Measurements from ENCODE around the gene PPT2. TPM values are rescaled to one million over a fixed set of nuclear protein-coding genes. Genes with fewer than 3 reads are reported as not detected.

Gene PPT2
- total and polyA plus RNA-seq, 2 experiments from 2014 or later = 50.2 to 147 TPM

DNA sequence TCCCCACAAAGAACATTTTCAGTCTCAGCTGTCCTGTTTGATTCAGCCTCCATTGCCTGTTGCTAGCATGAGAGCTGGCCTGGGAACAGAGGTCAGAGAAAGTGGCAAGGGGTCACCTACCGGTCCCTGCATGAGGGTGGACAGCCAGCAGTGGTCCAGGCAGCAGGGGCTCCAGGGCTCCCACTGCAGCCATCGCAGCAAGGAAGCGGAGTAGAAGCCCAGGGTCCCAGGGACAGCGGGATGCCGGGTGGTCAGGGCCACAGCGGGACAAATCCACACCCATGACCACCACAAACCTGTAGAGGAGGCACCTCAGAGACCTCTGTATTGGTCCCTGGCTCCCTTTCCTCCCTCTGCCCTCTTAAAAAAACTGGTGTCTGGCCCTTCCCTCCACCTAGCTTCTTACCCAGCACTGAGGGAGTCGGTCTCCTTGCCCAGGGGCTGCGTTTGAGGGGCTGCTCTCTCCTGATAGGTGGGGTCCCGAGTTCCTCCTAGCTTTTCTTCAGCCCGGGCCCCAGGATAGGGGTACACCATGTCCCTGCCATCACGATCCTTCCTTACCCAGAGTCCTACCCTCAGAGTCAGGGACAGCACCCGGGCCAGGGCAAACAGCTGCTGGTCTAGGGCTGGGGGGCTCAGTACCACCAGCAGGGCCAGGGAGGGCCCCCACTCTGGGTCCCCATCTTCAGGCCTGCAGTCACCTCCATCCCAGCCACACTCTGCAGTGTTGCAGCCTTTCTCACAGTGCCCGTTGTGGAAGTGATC, 47.0 kb downstream of the PPT2 start:
- Histone ChIP-seq H3K9me3 (ENCODE audit: low read depth) (no peaks in the 10 kb centered on the region), H3K4me3 (no peak overlapping the region), H3K36me3 (no peaks in the 10 kb centered on the region), H3K27me3 (no peaks in the 10 kb centered on the region), H3K27ac (no peak overlapping the region), H3K4me1 (ENCODE audit: low read depth) (no peaks in the 10 kb centered on the region)
- no peak for DNase-seq (ENCODE audit: low read depth in 1 of 2, low spot score in 1 of 2)
- TF ChIP-seq, protein P1, sequence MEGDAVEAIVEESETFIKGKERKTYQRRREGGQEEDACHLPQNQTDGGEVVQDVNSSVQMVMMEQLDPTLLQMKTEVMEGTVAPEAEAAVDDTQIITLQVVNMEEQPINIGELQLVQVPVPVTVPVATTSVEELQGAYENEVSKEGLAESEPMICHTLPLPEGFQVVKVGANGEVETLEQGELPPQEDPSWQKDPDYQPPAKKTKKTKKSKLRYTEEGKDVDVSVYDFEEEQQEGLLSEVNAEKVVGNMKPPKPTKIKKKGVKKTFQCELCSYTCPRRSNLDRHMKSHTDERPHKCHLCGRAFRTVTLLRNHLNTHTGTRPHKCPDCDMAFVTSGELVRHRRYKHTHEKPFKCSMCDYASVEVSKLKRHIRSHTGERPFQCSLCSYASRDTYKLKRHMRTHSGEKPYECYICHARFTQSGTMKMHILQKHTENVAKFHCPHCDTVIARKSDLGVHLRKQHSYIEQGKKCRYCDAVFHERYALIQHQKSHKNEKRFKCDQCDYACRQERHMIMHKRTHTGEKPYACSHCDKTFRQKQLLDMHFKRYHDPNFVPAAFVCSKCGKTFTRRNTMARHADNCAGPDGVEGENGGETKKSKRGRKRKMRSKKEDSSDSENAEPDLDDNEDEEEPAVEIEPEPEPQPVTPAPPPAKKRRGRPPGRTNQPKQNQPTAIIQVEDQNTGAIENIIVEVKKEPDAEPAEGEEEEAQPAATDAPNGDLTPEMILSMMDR (IDR thresholded peaks at IDR 0.05; ENCODE audit: low read depth, low read length) = no peak

DNA sequence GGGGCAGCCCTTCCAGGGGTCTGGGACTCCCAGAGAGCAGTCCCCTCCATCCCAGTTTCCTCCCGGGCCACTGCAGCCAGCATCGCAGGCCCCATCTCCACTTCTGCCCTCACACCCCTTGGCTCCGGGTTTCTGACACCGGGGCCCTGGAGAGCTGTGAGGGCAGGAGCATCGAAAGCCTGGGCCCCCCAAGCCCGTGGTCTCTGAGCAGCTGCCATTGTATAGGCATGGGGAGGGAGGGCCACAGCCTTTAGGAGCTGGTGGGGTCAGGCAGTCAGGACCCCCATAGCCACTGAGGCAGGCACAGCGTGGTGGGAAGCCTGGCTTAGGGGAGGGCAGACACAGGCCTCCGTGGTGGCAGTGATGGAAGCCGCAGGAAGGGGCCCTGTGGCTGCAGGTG, 48.2 kb downstream of the PPT2 start:
- no peaks in the 10 kb centered on the region for H3K4me1 ChIP-seq (ENCODE audit: low read depth)
- TF ChIP-seq, protein P1 (IDR thresholded peaks at IDR 0.05; ENCODE audit: low read depth, low read length) = no peak
- no peaks in the 10 kb centered on the region for H3K27me3 ChIP-seq
- no peak for DNase-seq (ENCODE audit: low read depth in 1 of 2, low spot score in 1 of 2)
- no peaks in the 10 kb centered on the region for H3K9me3 ChIP-seq (ENCODE audit: low read depth)
- H3K27ac ChIP-seq = no peak overlapping the region
- H3K4me3 ChIP-seq = no peak overlapping the region
- no peaks in the 10 kb centered on the region for H3K36me3 ChIP-seq

DNA sequence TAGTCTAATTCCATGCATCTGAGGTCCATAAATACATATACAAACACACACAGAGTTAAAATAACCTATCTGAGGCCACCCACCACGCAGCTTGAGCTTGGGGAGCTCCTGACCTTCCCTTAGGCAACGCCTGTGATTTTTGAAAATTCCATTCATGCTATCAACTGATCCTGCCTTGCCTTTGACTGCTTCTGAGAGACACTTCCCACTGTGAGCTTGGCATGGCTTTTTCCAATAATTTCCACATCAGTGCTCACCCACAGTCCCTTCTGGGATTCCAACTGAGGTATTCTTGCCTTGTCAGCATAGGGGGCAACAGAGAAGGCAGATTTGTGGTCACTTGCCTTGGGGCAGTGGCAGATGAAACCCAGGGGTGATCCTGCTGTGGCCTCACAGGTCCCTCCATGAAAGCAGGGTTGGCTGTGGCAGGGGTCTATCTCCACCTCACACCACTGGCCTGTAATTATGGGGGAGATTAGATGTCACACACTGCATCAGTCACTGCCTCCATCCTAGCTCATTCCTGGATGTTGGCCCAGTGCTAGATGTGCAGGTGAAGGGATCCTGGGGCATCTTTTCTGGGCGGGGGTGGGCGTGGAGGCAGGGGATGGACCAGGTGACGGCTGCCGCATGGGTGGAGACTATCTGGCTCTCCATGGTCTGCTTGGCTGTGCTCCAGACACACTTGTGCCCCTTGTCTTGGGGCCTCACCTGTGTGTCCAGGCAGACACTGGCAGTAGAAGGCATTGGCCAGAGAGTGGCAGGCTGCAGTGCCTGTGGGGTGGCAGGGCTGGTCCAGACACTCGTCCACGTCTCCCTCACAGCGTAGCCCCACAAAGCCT, 49.7 kb downstream of the PPT2 start:
- DNase-seq (ENCODE audit: low read depth in 1 of 2, low spot score in 1 of 2) = no peak
- H3K36me3 ChIP-seq = no peaks in the 10 kb centered on the region
- no peak overlapping the region for H3K4me3 ChIP-seq
- H3K9me3 ChIP-seq (ENCODE audit: low read depth) = no peaks in the 10 kb centered on the region
- TF ChIP-seq, protein P1 (IDR thresholded peaks at IDR 0.05; ENCODE audit: low read depth, low read length) = no peak
- no peaks in the 10 kb centered on the region for H3K27me3 ChIP-seq
- H3K4me1 ChIP-seq (ENCODE audit: low read depth) = no peaks in the 10 kb centered on the region
- no peak overlapping the region for H3K27ac ChIP-seq

DNA sequence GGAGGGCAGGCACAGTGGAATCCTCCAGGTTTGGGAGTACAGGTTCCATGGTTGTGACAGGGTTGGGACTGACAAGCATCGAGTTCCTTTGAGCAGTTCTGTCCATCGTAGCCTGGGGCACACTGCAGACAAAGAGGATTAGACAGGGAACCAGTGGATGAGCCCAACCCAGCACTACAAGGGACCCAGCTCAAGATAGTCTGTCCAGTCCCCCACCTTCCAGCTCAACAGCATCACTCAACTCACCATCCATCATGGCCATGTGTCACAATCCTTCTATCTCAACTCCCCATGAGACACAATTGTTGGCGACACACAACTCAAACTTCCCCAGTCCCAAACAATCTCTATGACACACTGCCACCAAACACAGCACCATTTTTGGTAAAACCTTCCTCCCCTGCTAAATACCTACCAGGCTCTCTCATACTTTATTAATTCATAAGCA, 50.4 kb downstream of the PPT2 start:
- no peaks in the 10 kb centered on the region for H3K27me3 ChIP-seq
- no peaks in the 10 kb centered on the region for H3K4me1 ChIP-seq (ENCODE audit: low read depth)
- no peak for DNase-seq (ENCODE audit: low read depth in 1 of 2, low spot score in 1 of 2)
- H3K9me3 ChIP-seq (ENCODE audit: low read depth) = no peaks in the 10 kb centered on the region
- H3K4me3 ChIP-seq = no peak overlapping the region
- H3K27ac ChIP-seq = no peak overlapping the region
- TF ChIP-seq, protein P1 (IDR thresholded peaks at IDR 0.05; ENCODE audit: low read depth, low read length) = no peak
- no peaks in the 10 kb centered on the region for H3K36me3 ChIP-seq

DNA sequence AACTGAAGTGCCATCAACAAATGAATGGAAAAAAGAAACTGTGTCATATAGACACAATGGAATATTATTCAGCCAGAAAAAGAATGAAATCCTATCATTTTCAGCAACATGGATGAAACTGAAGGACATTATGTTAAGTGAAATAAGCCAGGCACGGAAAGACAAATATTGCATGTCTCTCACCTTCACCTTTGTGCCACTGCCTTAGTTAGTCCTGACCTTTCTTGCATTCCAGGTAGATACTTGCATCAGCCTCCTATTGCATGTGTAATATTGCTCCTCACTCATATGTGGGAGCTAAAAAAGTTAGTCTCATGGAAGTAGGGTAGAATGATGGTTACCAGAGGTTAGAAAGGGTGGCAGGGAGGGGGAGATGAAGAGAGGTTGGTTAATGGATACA, 55.1 kb downstream of the PPT2 start:
- TF ChIP-seq, protein P1 (IDR thresholded peaks at IDR 0.05; ENCODE audit: low read depth, low read length) = no peak
- DNase-seq (ENCODE audit: low read depth in 1 of 2, low spot score in 1 of 2) = no peak
- Histone ChIP-seq H3K27me3 (no peaks in the 10 kb centered on the region), H3K27ac (no peak overlapping the region), H3K36me3 (no peaks in the 10 kb centered on the region), H3K4me3 (no peak overlapping the region), H3K4me1 (ENCODE audit: low read depth) (no peaks in the 10 kb centered on the region), H3K9me3 (ENCODE audit: low read depth) (no peaks in the 10 kb centered on the region)

All from cardiac muscle cell (in vitro differentiated cells and primary cell).